Naive thymus-derived CD8-positive, alpha-beta T cell (primary cell): Measurements from ENCODE around the gene RSPO4. TPM values are rescaled to one million over a fixed set of nuclear protein-coding genes. Genes with fewer than 3 reads are reported as not detected.

Source experiments
- ATAC-seq, 2 donors: fragments of 150-1000 bp; cut with Tn5 transposase in 1 of 2; sonication (Bioruptor Pico), chemical (Tn5 transposase) in 1 of 2; 1 replicate in 1 of 2; 2 replicates in 1 of 2; pipeline ENCODE4 v1.10.0; 2021; ENCODE audit warnings: mild to moderate bottlenecking in 2 of 2, moderate library complexity in 2 of 2
- POLR2A ChIA-PET: fragments of 350-600 bp; sonication (Branson Sonifier 250); formaldehyde crosslinking; loops from one replicate; lab custom pipeline; 2021; ENCODE audit warnings: antibody characterized with exemption; lab: Charles Lee
- DNase-seq, 10 donors: peaks; one replicate each; pipeline versions ENCODE4 v3.0.0 to v3.0.0-alpha.2; 2020 to 2022
- H3K27ac Mint-ChIP-seq, 10 donors: one replicate each; pipeline ENCODE4 v1.8.0; 2020 to 2022; ENCODE audit warnings: mild to moderate bottlenecking in 10 of 10, mixed read lengths in 10 of 10, moderate library complexity in 4 of 10, inconsistent platforms in 1 of 10
- H3K27me3 Mint-ChIP-seq, 5 donors: one replicate each; pipeline ENCODE4 v1.8.0; 2021 to 2022; ENCODE audit warnings: mixed read lengths in 5 of 5
- H3K36me3 Mint-ChIP-seq, 3 donors: one replicate each; pipeline ENCODE4 v1.8.0; 2020 to 2022; ENCODE audit warnings: mixed read lengths in 3 of 3, mild to moderate bottlenecking in 2 of 3, inconsistent platforms in 1 of 3
- H3K4me1 Mint-ChIP-seq, 4 donors: one replicate each; pipeline ENCODE4 v1.8.0; 2021 to 2022; ENCODE audit warnings: mixed read lengths in 4 of 4
- H3K4me3 Mint-ChIP-seq, 10 donors: one replicate each; pipeline ENCODE4 v1.8.0; 2020 to 2022; ENCODE audit warnings: mild to moderate bottlenecking in 10 of 10, mixed read lengths in 10 of 10, moderate library complexity in 6 of 10, inconsistent platforms in 1 of 10
- H3K9me3 Mint-ChIP-seq, 9 donors: one replicate each; pipeline ENCODE4 v1.8.0; 2020 to 2022; ENCODE audit warnings: mixed read lengths in 9 of 9, mild to moderate bottlenecking in 3 of 9, inconsistent platforms in 1 of 9, moderate library complexity in 1 of 9
- polyA plus RNA-seq, 3 donors: library from polyadenylated mRNA; unstranded; fragments of 300-500 nt; fragmentation: Illumina TruSeq; gene quantifications; one replicate each; pipeline ENCODE4 v1.2.3, GENCODE V29; 2021
- total RNA-seq, 8 experiments: library from RNA in 2 of 8; stranded (reverse) in 2 of 8; gene quantifications; one replicate each; pipeline ENCODE4 v1.2.3 and lab custom pipeline; 2021 to 2026

The RSPO4 gene
- total and polyA plus RNA-seq, 5 experiments from 2014 or later = 0.44 to 0.70 TPM; not detected in 3

GRCh38 chr20:921068-921467, 81.0 kb downstream of the RSPO4 start:
- no peak for ATAC-seq
- Mint-ChIP-seq H3K4me1 (peaks cover 0 to 3% (median 0%) of the 10 kb centered on the region in 4 donors), H3K27ac (no peak overlapping the region), H3K9me3 (no peaks in the 10 kb centered on the region), H3K27me3 (peaks cover 0 to 11% (median 4%) of the 10 kb centered on the region in 5 donors), H3K4me3 (no peak overlapping the region), H3K36me3 (no peaks in the 10 kb centered on the region)
- DNase-seq = no peak
- POLR2A ChIA-PET = no interaction called here

GRCh38 chr20:920311-920710, 81.8 kb downstream of the RSPO4 start:
- Mint-ChIP-seq H3K4me1 (peaks cover 0 to 3% (median 0%) of the 10 kb centered on the region in 4 donors), H3K27me3 (peaks cover 0 to 7% (median 4%) of the 10 kb centered on the region in 5 donors), H3K36me3 (no peaks in the 10 kb centered on the region), H3K4me3 (no peak overlapping the region), H3K9me3 (no peaks in the 10 kb centered on the region), H3K27ac (no peak overlapping the region)
- no peak for DNase-seq
- POLR2A ChIA-PET = no interaction called here
- ATAC-seq = no peak

GRCh38 chr20:919491-919916, 82.6 kb downstream of the RSPO4 start:
- Mint-ChIP-seq H3K27me3 (peaks cover 0 to 8% (median 5%) of the 10 kb centered on the region in 5 donors), H3K9me3 (no peaks in the 10 kb centered on the region), H3K4me3 (no peak overlapping the region), H3K36me3 (no peaks in the 10 kb centered on the region), H3K27ac (no peak overlapping the region), H3K4me1 (peaks cover 0 to 3% (median 0%) of the 10 kb centered on the region in 4 donors)
- POLR2A ChIA-PET = no interaction called here
- ATAC-seq (no peak), DNase-seq (no peak)

GRCh38 chr20:917416-917815, 84.7 kb downstream of the RSPO4 start:
- Mint-ChIP-seq H3K36me3 (no peaks in the 10 kb centered on the region), H3K27ac (no peak overlapping the region), H3K27me3 (peaks cover 3 to 19% (median 9%) of the 10 kb centered on the region in 5 donors), H3K9me3 (no peaks in the 10 kb centered on the region), H3K4me1 (peaks cover 0 to 7% (median 1%) of the 10 kb centered on the region in 4 donors), H3K4me3 (no peak overlapping the region)
- ATAC-seq = no peak
- POLR2A ChIA-PET = interaction anchor here (0.5 kb wide), 1 partner anchor 8 kb away, joined by 5 read pairs; no protein-coding TSS in a partner anchor
- no peak for DNase-seq

- POLR2A ChIA-PET = interaction anchor here (0.5 kb wide), 1 partner anchor 9 kb away, joined by 5 read pairs; no protein-coding TSS in a partner anchor
- Mint-ChIP-seq H3K9me3 (no peaks in the 10 kb centered on the region), H3K27me3 (peaks cover 3 to 18% (median 9%) of the 10 kb centered on the region in 5 donors), H3K4me3 (no peak overlapping the region), H3K4me1 (peaks cover 0 to 7% (median 1%) of the 10 kb centered on the region in 4 donors), H3K27ac (no peak overlapping the region), H3K36me3 (no peaks in the 10 kb centered on the region)
- no peak for ATAC-seq
- DNase-seq = no peak
Observed at GRCh38 chr20:916825-917224, 85.3 kb downstream of the RSPO4 start.

GRCh38 chr20:916125-916799, 85.8 kb downstream of the RSPO4 start, which contains the start of gene ANGPT4:
Gene ANGPT4, minus strand, starts transcription at chr20:916334. Its CDS starts 120 bp downstream, at chr20:916214.
- no peak within 1 kb of the TSS for H3K27ac Mint-ChIP-seq
- H3K27me3 Mint-ChIP-seq = peaks cover 3 to 18% (median 9%) of the 10 kb centered on the region in 5 donors
- no peak within 1 kb of the TSS for H3K4me3 Mint-ChIP-seq
- H3K4me1 Mint-ChIP-seq = peaks cover 0 to 7% (median 3%) of the 10 kb centered on the region in 4 donors
- ATAC-seq (no peak), DNase-seq (no peak)
- no peaks in the 10 kb centered on the region for H3K9me3 Mint-ChIP-seq
- no peaks in the 10 kb centered on the region for H3K36me3 Mint-ChIP-seq
- POLR2A ChIA-PET = no interaction called here

GRCh38 chr20:914727-915498, 87.2 kb downstream of the RSPO4 start:
- H3K36me3 Mint-ChIP-seq = no peaks in the 10 kb centered on the region

GRCh38 chr20:913306-913849, 88.7 kb downstream of the RSPO4 start:
- DNase-seq (no peak), ATAC-seq (no peak)
- Mint-ChIP-seq H3K27ac (peak overlapping the region in 1 of 10 donors; percentile 29), H3K4me3 (no peak overlapping the region), H3K36me3 (no peaks in the 10 kb centered on the region), H3K4me1 (peaks cover 0 to 7% (median 3%) of the 10 kb centered on the region in 4 donors), H3K27me3 (peaks cover 3 to 18% (median 9%) of the 10 kb centered on the region in 5 donors), H3K9me3 (no peaks in the 10 kb centered on the region)
- POLR2A ChIA-PET = no interaction called here

More at GRCh38 chr20:914727-915498, 87.2 kb downstream of the RSPO4 start:
- peak overlapping the region in 1 of 10 donors; percentile 74 for H3K27ac Mint-ChIP-seq
- ATAC-seq = no peak
- peaks cover 3 to 18% (median 9%) of the 10 kb centered on the region in 5 donors for H3K27me3 Mint-ChIP-seq
- peaks cover 0 to 7% (median 3%) of the 10 kb centered on the region in 4 donors for H3K4me1 Mint-ChIP-seq
- no peaks in the 10 kb centered on the region for H3K9me3 Mint-ChIP-seq
- POLR2A ChIA-PET = no interaction called here
- no peak for DNase-seq
- no peak overlapping the region for H3K4me3 Mint-ChIP-seq

- peaks cover 0 to 7% (median 3%) of the 10 kb centered on the region in 4 donors for H3K4me1 Mint-ChIP-seq
- H3K27ac Mint-ChIP-seq = peak overlapping the region in 1 of 10 donors; percentile 32
Observed at GRCh38 chr20:911882-912600, 90.1 kb downstream of the RSPO4 start.

GRCh38 chr20:910870-911770, 91.0 kb downstream of the RSPO4 start:
- Mint-ChIP-seq H3K36me3 (no peaks in the 10 kb centered on the region), H3K27ac (peak overlapping the region in 1 of 10 donors; percentile 39), H3K4me1 (peaks cover 0 to 7% (median 2%) of the 10 kb centered on the region in 4 donors), H3K4me3 (no peak overlapping the region), H3K9me3 (no peaks in the 10 kb centered on the region), H3K27me3 (peaks cover 3 to 18% (median 9%) of the 10 kb centered on the region in 5 donors)
- POLR2A ChIA-PET = no interaction called here
- DNase-seq = no peak
- no peak for ATAC-seq

More at GRCh38 chr20:911882-912600, 90.1 kb downstream of the RSPO4 start:
- POLR2A ChIA-PET = no interaction called here
- H3K36me3 Mint-ChIP-seq = no peaks in the 10 kb centered on the region
- H3K9me3 Mint-ChIP-seq = no peaks in the 10 kb centered on the region
- ATAC-seq (no peak), DNase-seq (peak in 3 of 10 donors; percentile 6 to 15 (median 10))
- H3K4me3 Mint-ChIP-seq = no peak overlapping the region
- peaks cover 3 to 18% (median 9%) of the 10 kb centered on the region in 5 donors for H3K27me3 Mint-ChIP-seq

- Mint-ChIP-seq H3K36me3 (no peaks in the 10 kb centered on the region), H3K27me3 (peaks cover 2 to 18% (median 7%) of the 10 kb centered on the region in 5 donors)
- POLR2A ChIA-PET = no interaction called here
Observed at GRCh38 chr20:910132-910869, 91.8 kb downstream of the RSPO4 start.

More at GRCh38 chr20:910132-910869, 91.8 kb downstream of the RSPO4 start:
- no peak for DNase-seq
- no peak overlapping the region for H3K4me3 Mint-ChIP-seq
- peaks cover 0 to 7% (median 5%) of the 10 kb centered on the region in 4 donors for H3K4me1 Mint-ChIP-seq
- no peak for ATAC-seq
- no peaks in the 10 kb centered on the region for H3K9me3 Mint-ChIP-seq
- no peak overlapping the region for H3K27ac Mint-ChIP-seq
